H1 (cell line): Measurements from ENCODE around the gene PCGF3. TPM values are rescaled to one million over a fixed set of nuclear protein-coding genes. Genes with fewer than 3 reads are reported as not detected.

ENCODE experiments used
- CREB1 ChIP-seq: IDR thresholded peaks from 2 replicates; pipeline ENCODE4 v1.6.1; 2012; ENCODE audit warnings: inconsistent platforms
- GABPA ChIP-seq: IDR thresholded peaks from 2 replicates; pipeline ENCODE4 v1.6.1; 2011; ENCODE audit warnings: mild to moderate bottlenecking, low read length, moderate library complexity, borderline replicate concordance; ENCODE audit not compliant: insufficient read depth
- RXRA ChIP-seq: IDR thresholded peaks from 2 replicates; pipeline ENCODE4 v1.6.1; 2011; ENCODE audit warnings: low read depth, mild to moderate bottlenecking, low read length, moderate library complexity; ENCODE audit not compliant: insufficient read depth
- SAP30 ChIP-seq: fragments of 300-600 bp; sonication (generic); IDR thresholded peaks from 2 replicates; pipeline ENCODE4 v1.7.1; 2012; ENCODE audit warnings: low read length, moderate library complexity, mild to moderate bottlenecking, inconsistent platforms; ENCODE audit not compliant: insufficient read depth, insufficient replicate concordance
- SIX5 ChIP-seq: IDR thresholded peaks from 2 replicates; pipeline ENCODE4 v1.6.1; 2011; ENCODE audit warnings: mild to moderate bottlenecking, low read depth, low read length
- YY1 ChIP-seq: IDR thresholded peaks from 2 replicates; pipeline ENCODE4 v1.6.1; 2011; ENCODE audit warnings: low read depth, mild to moderate bottlenecking, low read length
- ZNF274 ChIP-seq: IDR thresholded peaks from 2 replicates; pipeline ENCODE4 v1.7.0; 2012; ENCODE audit warnings: low read length, borderline replicate concordance; ENCODE audit errors: extremely low read depth
- polyA plus RNA-seq, 7 experiments: library from polyadenylated mRNA; depleted of rRNA in 3 of 7; stranded (reverse) in 5 of 7; unstranded in 2 of 7; fragments of >200 nt in 5 of 7; fragments of 200-250 nt in 2 of 7; gene quantifications; 1 replicate in 5 of 7; 2 replicates in 1 of 7; 4 replicates in 1 of 7; pipeline versions ENCODE4 v1.2.1 to v1.2.3, GENCODE V29; 2011 to 2013; ENCODE audit warnings: missing spikeins in 2 of 7, mixed read lengths in 2 of 7
- total RNA-seq: library from RNA; stranded (reverse); fragmentation: NEBNext Ultra II Directional; extraction: Animal tissue kit (Norgen Biotek cat#: 25700); gene quantifications from 2 replicates; pipeline ENCODE4 v1.2.1, GENCODE V29; 2021
- TF ChIP-seq, protein P1 (sequence below): fragments of 300-600 bp; sonication (generic); IDR thresholded peaks from 2 replicates; pipeline ENCODE4 v1.7.1; 2012; ENCODE audit warnings: low read length, moderate library complexity, mild to moderate bottlenecking, inconsistent platforms; ENCODE audit not compliant: insufficient replicate concordance

Gene PCGF3
- total and polyA plus RNA-seq, 2 of the 8 experiments (the other 6 are each of a cell fraction or from before 2014, with no cell fraction given) = 52.7 to 52.9 TPM

DNA sequence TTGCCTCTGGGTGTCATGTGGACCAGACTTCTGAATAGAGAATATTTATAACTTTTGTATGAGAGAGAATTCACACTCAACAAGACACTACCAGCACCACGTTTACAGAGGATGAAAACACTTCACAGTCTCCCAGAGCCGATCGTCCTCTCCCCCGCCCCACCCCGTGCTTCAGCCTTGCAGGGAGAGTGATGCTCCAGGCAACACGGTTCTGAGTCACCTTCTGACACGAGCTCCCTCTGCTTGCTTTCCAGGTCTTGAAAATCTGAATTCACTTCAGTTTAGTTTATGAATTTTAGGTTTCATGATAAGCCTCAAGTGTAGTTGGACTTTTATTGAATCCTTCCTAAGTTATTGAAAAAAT lies 60.5 kb downstream of the PCGF3 start (continued):
- TF ChIP-seq, protein P1, sequence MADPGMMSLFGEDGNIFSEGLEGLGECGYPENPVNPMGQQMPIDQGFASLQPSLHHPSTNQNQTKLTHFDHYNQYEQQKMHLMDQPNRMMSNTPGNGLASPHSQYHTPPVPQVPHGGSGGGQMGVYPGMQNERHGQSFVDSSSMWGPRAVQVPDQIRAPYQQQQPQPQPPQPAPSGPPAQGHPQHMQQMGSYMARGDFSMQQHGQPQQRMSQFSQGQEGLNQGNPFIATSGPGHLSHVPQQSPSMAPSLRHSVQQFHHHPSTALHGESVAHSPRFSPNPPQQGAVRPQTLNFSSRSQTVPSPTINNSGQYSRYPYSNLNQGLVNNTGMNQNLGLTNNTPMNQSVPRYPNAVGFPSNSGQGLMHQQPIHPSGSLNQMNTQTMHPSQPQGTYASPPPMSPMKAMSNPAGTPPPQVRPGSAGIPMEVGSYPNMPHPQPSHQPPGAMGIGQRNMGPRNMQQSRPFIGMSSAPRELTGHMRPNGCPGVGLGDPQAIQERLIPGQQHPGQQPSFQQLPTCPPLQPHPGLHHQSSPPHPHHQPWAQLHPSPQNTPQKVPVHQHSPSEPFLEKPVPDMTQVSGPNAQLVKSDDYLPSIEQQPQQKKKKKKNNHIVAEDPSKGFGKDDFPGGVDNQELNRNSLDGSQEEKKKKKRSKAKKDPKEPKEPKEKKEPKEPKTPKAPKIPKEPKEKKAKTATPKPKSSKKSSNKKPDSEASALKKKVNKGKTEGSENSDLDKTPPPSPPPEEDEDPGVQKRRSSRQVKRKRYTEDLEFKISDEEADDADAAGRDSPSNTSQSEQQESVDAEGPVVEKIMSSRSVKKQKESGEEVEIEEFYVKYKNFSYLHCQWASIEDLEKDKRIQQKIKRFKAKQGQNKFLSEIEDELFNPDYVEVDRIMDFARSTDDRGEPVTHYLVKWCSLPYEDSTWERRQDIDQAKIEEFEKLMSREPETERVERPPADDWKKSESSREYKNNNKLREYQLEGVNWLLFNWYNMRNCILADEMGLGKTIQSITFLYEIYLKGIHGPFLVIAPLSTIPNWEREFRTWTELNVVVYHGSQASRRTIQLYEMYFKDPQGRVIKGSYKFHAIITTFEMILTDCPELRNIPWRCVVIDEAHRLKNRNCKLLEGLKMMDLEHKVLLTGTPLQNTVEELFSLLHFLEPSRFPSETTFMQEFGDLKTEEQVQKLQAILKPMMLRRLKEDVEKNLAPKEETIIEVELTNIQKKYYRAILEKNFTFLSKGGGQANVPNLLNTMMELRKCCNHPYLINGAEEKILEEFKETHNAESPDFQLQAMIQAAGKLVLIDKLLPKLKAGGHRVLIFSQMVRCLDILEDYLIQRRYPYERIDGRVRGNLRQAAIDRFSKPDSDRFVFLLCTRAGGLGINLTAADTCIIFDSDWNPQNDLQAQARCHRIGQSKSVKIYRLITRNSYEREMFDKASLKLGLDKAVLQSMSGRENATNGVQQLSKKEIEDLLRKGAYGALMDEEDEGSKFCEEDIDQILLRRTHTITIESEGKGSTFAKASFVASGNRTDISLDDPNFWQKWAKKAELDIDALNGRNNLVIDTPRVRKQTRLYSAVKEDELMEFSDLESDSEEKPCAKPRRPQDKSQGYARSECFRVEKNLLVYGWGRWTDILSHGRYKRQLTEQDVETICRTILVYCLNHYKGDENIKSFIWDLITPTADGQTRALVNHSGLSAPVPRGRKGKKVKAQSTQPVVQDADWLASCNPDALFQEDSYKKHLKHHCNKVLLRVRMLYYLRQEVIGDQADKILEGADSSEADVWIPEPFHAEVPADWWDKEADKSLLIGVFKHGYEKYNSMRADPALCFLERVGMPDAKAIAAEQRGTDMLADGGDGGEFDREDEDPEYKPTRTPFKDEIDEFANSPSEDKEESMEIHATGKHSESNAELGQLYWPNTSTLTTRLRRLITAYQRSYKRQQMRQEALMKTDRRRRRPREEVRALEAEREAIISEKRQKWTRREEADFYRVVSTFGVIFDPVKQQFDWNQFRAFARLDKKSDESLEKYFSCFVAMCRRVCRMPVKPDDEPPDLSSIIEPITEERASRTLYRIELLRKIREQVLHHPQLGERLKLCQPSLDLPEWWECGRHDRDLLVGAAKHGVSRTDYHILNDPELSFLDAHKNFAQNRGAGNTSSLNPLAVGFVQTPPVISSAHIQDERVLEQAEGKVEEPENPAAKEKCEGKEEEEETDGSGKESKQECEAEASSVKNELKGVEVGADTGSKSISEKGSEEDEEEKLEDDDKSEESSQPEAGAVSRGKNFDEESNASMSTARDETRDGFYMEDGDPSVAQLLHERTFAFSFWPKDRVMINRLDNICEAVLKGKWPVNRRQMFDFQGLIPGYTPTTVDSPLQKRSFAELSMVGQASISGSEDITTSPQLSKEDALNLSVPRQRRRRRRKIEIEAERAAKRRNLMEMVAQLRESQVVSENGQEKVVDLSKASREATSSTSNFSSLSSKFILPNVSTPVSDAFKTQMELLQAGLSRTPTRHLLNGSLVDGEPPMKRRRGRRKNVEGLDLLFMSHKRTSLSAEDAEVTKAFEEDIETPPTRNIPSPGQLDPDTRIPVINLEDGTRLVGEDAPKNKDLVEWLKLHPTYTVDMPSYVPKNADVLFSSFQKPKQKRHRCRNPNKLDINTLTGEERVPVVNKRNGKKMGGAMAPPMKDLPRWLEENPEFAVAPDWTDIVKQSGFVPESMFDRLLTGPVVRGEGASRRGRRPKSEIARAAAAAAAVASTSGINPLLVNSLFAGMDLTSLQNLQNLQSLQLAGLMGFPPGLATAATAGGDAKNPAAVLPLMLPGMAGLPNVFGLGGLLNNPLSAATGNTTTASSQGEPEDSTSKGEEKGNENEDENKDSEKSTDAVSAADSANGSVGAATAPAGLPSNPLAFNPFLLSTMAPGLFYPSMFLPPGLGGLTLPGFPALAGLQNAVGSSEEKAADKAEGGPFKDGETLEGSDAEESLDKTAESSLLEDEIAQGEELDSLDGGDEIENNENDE = no peak
- TF ChIP-seq SAP30 (no peak), CREB1 (no peak), GABPA (no peak), SIX5 (no peak), YY1 (no peak), RXRA (no peak), ZNF274 (no peak)
